GM12878 (cell line): ENCODE measurements around the gene EIF6. TPM values are rescaled to one million over a fixed set of nuclear protein-coding genes. Genes with fewer than 3 reads are reported as not detected.

Experiments used
- ATAC-seq: fragments of 200-7000 bp; cut with Tn5 transposase; 3 replicates; pipeline ENCODE4 v1.9.1; 2020; ENCODE audit warnings: mild to moderate bottlenecking, moderate library complexity
- BruUV-seq: library from RNA; stranded (reverse); fragments of 400-500 nt; replicated peaks from 2 replicates; lab custom pipeline; 2021; lab: Mats Ljungman, UMichigan
- CTCF ChIA-PET: fragments of 300-600 bp; sonication (Branson Sonifier 250); formaldehyde crosslinking; extraction: SDS; loops from one replicate; lab custom pipeline; 2021; ENCODE audit warnings: inconsistent platforms; lab: Yijun Ruan, JAX
- POLR2A ChIA-PET: fragments of 350-600 bp; formaldehyde crosslinking; extraction: SDS; loops from one replicate; lab custom pipeline; 2021; ENCODE audit warnings: inconsistent platforms; lab: Charles Lee
- RAD21 ChIA-PET: fragments of 300-600 bp; sonication (Branson Sonifier 250); formaldehyde crosslinking; loops from one replicate; lab custom pipeline; 2023; ENCODE audit warnings: antibody characterized with exemption; ENCODE audit not compliant: unreplicated experiment; lab: Charles Lee
- SMC1A ChIA-PET: fragments of 300-600 bp; sonication (Branson Sonifier 250); formaldehyde crosslinking; loops from one replicate; lab custom pipeline; 2023; ENCODE audit not compliant: unreplicated experiment, uncharacterized antibody; lab: Charles Lee
- DNase-seq: peaks from one replicate; pipeline ENCODE4 v3.0.0-alpha.2; 2011; ENCODE audit warnings: low read depth, low spot score
- FAIRE-seq: peaks from 3 replicates; lab custom pipeline; 2011; peaks lifted over from hg19 to GRCh38; lab: Jason Lieb, UNC
- H2AFZ ChIP-seq: 2 replicates; pipeline ENCODE4 v1.6.0; 2011; ENCODE audit warnings: low read depth, low read length, control low read depth; ENCODE audit not compliant: control insufficient read depth
- H3K27ac ChIP-seq: 2 replicates; pipeline ENCODE4 v1.5.1; 2011; ENCODE audit warnings: control low read depth; ENCODE audit not compliant: control insufficient read depth, insufficient read depth
- H3K27me3 ChIP-seq, 2 experiments: replicated peaks in 1 of 2; 2 replicates each; pipeline versions ENCODE4 v1.6.0 to v1.6.1; 2011; ENCODE audit warnings: low read length in 1 of 2; ENCODE audit not compliant: control insufficient read depth in 2 of 2, insufficient read depth in 2 of 2
- H3K36me3 ChIP-seq, 2 experiments: 2 replicates each; pipeline ENCODE4 v1.5.1; 2011; ENCODE audit warnings: low read length in 1 of 2; ENCODE audit not compliant: control insufficient read depth in 2 of 2, insufficient read depth in 2 of 2
- H3K4me1 ChIP-seq: 2 replicates; pipeline ENCODE4 v1.6.1; 2011; ENCODE audit warnings: mild to moderate bottlenecking, low read length, moderate library complexity, mixed read lengths; ENCODE audit not compliant: control insufficient read depth, insufficient read depth
- H3K4me2 ChIP-seq: 2 replicates; pipeline ENCODE4 v1.6.0; 2011; ENCODE audit warnings: control low read depth; ENCODE audit not compliant: control insufficient read depth, insufficient read depth
- H3K4me3 ChIP-seq: fragments of 200-600 bp; sonication (generic); 2 replicates; pipeline ENCODE4 v1.5.1; 2016
- H3K79me2 ChIP-seq: 2 replicates; pipeline ENCODE4 v1.6.0; 2011; ENCODE audit warnings: low read length; ENCODE audit not compliant: control insufficient read depth, insufficient read depth
- H3K9ac ChIP-seq: 2 replicates; pipeline ENCODE4 v1.8.0; 2011; ENCODE audit warnings: low read length, control low read depth, mixed read lengths; ENCODE audit not compliant: control insufficient read depth, insufficient read depth
- H3K9me3 ChIP-seq: replicated peaks from 3 replicates; pipeline ENCODE4 v1.5.1; 2011; ENCODE audit warnings: mild to moderate bottlenecking, low read length; ENCODE audit not compliant: control insufficient read depth, insufficient read depth
- H4K20me1 ChIP-seq: 2 replicates; pipeline ENCODE4 v1.6.0; 2011; ENCODE audit not compliant: control insufficient read depth, insufficient read depth
- BMI1 ChIP-seq: fragments of 450-650 bp; IDR thresholded peaks from 2 replicates; pipeline ENCODE4 v1.6.1; 2016; ENCODE audit warnings: mild to moderate bottlenecking, moderate library complexity, borderline replicate concordance
- ELK1 ChIP-seq: IDR thresholded peaks from 2 replicates; pipeline ENCODE4 v1.6.1; 2012; ENCODE audit warnings: low read depth, low read length, improper control_type of control experiment
- ETV6 ChIP-seq, 2 experiments: fragments of 450-650 bp in 1 of 2; IDR thresholded peaks in 1 of 2; conservative IDR thresholded peaks in 1 of 2; 2 replicates each; pipeline ENCODE4 v1.6.1; 2014; ENCODE audit warnings: antibody characterized with exemption in 1 of 2, borderline replicate concordance in 1 of 2, low read depth in 1 of 2, mild to moderate bottlenecking in 1 of 2, moderate library complexity in 1 of 2
- GATAD2B ChIP-seq: fragments of 450-650 bp; conservative IDR thresholded peaks from 2 replicates; pipeline ENCODE4 v1.6.1; 2017; ENCODE audit warnings: low read depth, mild to moderate bottlenecking, moderate library complexity
- IKZF2 ChIP-seq, 2 experiments: fragments of 450-650 bp; IDR thresholded peaks; 2 replicates each; pipeline ENCODE4 v1.6.1; 2017; ENCODE audit warnings: mild to moderate bottlenecking in 2 of 2, moderate library complexity in 2 of 2
- JUND ChIP-seq: IDR thresholded peaks from 2 replicates; pipeline ENCODE4 v1.6.1; 2012; ENCODE audit warnings: low read depth, mild to moderate bottlenecking, low read length, improper control_type of control experiment, moderate library complexity
- MEF2B ChIP-seq: fragments of 450-650 bp; IDR thresholded peaks from 2 replicates; pipeline ENCODE4 v1.6.1; 2018; ENCODE audit warnings: mild to moderate bottlenecking, moderate library complexity; ENCODE audit not compliant: partially characterized antibody, poor library complexity, severe bottlenecking
- MTA2 ChIP-seq: fragments of 450-650 bp; IDR thresholded peaks from 2 replicates; pipeline ENCODE4 v1.6.1; 2016; ENCODE audit warnings: low read depth, mild to moderate bottlenecking, moderate library complexity
- MTA3 ChIP-seq: IDR thresholded peaks from 2 replicates; pipeline ENCODE4 v1.6.1; 2012; ENCODE audit warnings: low read length, inconsistent platforms, borderline replicate concordance
- NFYA ChIP-seq: IDR thresholded peaks from 2 replicates; pipeline ENCODE4 v1.6.1; 2011; ENCODE audit warnings: low read depth, mild to moderate bottlenecking, low read length, improper control_type of control experiment, borderline replicate concordance
- SKIL ChIP-seq: fragments of 450-650 bp; IDR thresholded peaks from 2 replicates; pipeline ENCODE4 v1.6.1; 2017; ENCODE audit warnings: mild to moderate bottlenecking, low read depth, inconsistent platforms; ENCODE audit not compliant: poor library complexity, severe bottlenecking
- SMAD5 ChIP-seq: IDR thresholded peaks from 2 replicates; pipeline ENCODE4 v1.6.1; 2016; ENCODE audit warnings: antibody characterized with exemption, low read depth
- SP1 ChIP-seq: IDR thresholded peaks from one replicate; pipeline ENCODE4 v1.6.1; 2011; ENCODE audit warnings: low read depth, low read length
- SREBF2 ChIP-seq: IDR thresholded peaks from 2 replicates; pipeline ENCODE4 v1.6.1; 2012; ENCODE audit warnings: mild to moderate bottlenecking, low read length
- ZBTB11 ChIP-seq: fragments of 450-650 bp; formaldehyde crosslinking; IDR thresholded peaks from 2 replicates; pipeline ENCODE4 v1.5.0; 2022; ENCODE audit warnings: mild to moderate bottlenecking, missing genetic modification characterization
- ZBTB33 ChIP-seq: fragments of 450-650 bp; IDR thresholded peaks from 2 replicates; pipeline ENCODE4 v1.6.1; 2017; ENCODE audit warnings: mild to moderate bottlenecking
- WGBS: methylation state at CpG from one replicate; pipeline ENCODE4 v1.1.6; 2016; ENCODE audit warnings: low lambda C conversion rate; ENCODE audit not compliant: insufficient replicate concordance, insufficient coverage; ENCODE audit errors: missing lambda C conversion rate; 5-methylcytosine and 5-hydroxymethylcytosine counted together
- in situ Hi-C: fragments of 300-500 bp; cut with MboI; formaldehyde crosslinking; loops from 9 replicates; pipeline ENCODE4 v1.14.3; 2018; ENCODE audit warnings: mixed read lengths
- intact Hi-C: fragments of 100-400 bp; cut with micrococcal nuclease; formaldehyde crosslinking; loops from one replicate; pipeline ENCODE4 v1.14.2; 2022; ENCODE audit not compliant: unreplicated experiment
- polyA plus RNA-seq, 11 experiments: library from polyadenylated mRNA; depleted of rRNA in 4 of 11; unstranded in 6 of 11; stranded (reverse) in 5 of 11; fragments of >200 nt; fragmentation: Nextera tagmentation in 4 of 11; fragmentation: Illumina TruSeq in 1 of 11; extraction: Ambion mirVana in 4 of 11; extraction: Trizol in 1 of 11; gene quantifications; 1 replicate in 1 of 11; 2 replicates in 10 of 11; pipeline versions ENCODE4 v1.2.1 to v1.2.3, GENCODE V29; 2011 to 2016; ENCODE audit warnings: inconsistent platforms in 2 of 11, missing spikeins in 2 of 11, low read depth in 1 of 11
- total RNA-seq, 4 experiments: library from RNA; depleted of rRNA in 3 of 4; stranded (reverse); fragments of >200 nt in 3 of 4; fragmentation: Illumina TruSeq in 1 of 4; extraction: Trizol in 1 of 4; gene quantifications; 2 replicates each; pipeline versions ENCODE4 v1.2.1 to v1.2.3, GENCODE V29; 2013 to 2021

EIF6 gene
- total and polyA plus RNA-seq, 10 of the 15 experiments (the other 5 are each of a cell fraction or from before 2014, with no cell fraction given): 127 to 607 (median 197) TPM

- no peak for DNase-seq
- no peak for FAIRE-seq
- Histone ChIP-seq H4K20me1 (no peaks in the 10 kb centered on the region), H3K27ac (no peak overlapping the region), H3K9me3 (no peaks in the 10 kb centered on the region), H3K4me3 (no peak overlapping the region), H3K4me1 (peaks cover 3% of the 10 kb centered on the region), H2AFZ (no peak overlapping the region), H3K36me3 (peaks cover 0 to 5% of the 10 kb centered on the region in 2 experiments; a peak in 1 of 4 replicates), H3K79me2 (no peaks in the 10 kb centered on the region), H3K4me2 (no peak overlapping the region), H3K9ac (no peak overlapping the region), H3K27me3 (no peaks in the 10 kb centered on the region)
- intact Hi-C loops (no loop called here), in situ Hi-C loops (loop anchor here (5.0 kb wide), 1 partner anchor 148 kb away; no protein-coding TSS in a partner anchor)
- no TSS peak for BruUV-seq
- ChIA-PET SMC1A (interaction anchor here (1.1 kb wide), 1 partner anchor 30 kb away, joined by 3 read pairs; no protein-coding TSS in a partner anchor), RAD21 (no interaction called here), CTCF (interaction anchor here (0.8 to 1.2 kb wide), 5 partner anchors 10 to 149 kb away, joined by 3 read pairs; no protein-coding TSS in a partner anchor), POLR2A (no interaction called here)
- WGBS: 80% methylated on average over 4 of the region's 4 CpGs
- no peak for ATAC-seq
- TF ChIP-seq SP1 (no peak), BMI1 (no peak), MEF2B (no peak), ETV6 (conservative IDR thresholded peaks at IDR 0.05 in 1 of 2, IDR thresholded peaks at IDR 0.05 in 1 of 2; ENCODE audit: borderline replicate concordance in 1 of 2, low read depth in 1 of 2) (no peak), SKIL (no peak), JUND (no peak), ZBTB11 (no peak), IKZF2 (IDR thresholded peaks at IDR 0.05) (no peak), NFYA (no peak), ZBTB33 (no peak), ELK1 (no peak), SMAD5 (no peak), MTA2 (no peak), SREBF2 (no peak), MTA3 (no peak), GATAD2B (no peak)
These were observed 15.2 kb upstream of the EIF6 start for GRCh38 chr20:35299780-35300179.
